ENCODE measurements around the gene RFWD3.

- TF ChIP-seq CTCF (IDR thresholded peaks at IDR 0.05) = no peak
- TF ChIP-seq POLR2AphosphoS5 (IDR thresholded peaks at IDR 0.05) = no peak
- TF ChIP-seq POLR2A (IDR thresholded peaks at IDR 0.05) = no peak
- TF ChIP-seq EP300 (IDR thresholded peaks at IDR 0.05) = no peak
Observed at GRCh38 chr16:74583926-74584666, 82.6 kb downstream of the RFWD3 start.
